ENCODE measurements around the gene MRPS34. TPM values are rescaled to one million over a fixed set of nuclear protein-coding genes. Genes with fewer than 3 reads are reported as not detected.

Gene MRPS34
- total and polyA plus RNA-seq, 10 of the 15 experiments (the other 5 are each of a cell fraction or from before 2014, with no cell fraction given) = 3.6 to 285 (median 147) TPM

- TF ChIP-seq ZNF592 (IDR thresholded peaks at IDR 0.05) (no peak), BCLAF1 (IDR thresholded peaks at IDR 0.05) (no peak), ZNF207 (IDR thresholded peaks at IDR 0.05; ENCODE audit: borderline replicate concordance) (no peak), NFYB (IDR thresholded peaks at IDR 0.05; ENCODE audit: insufficient read depth, low read depth, low read length) (no peak), TBL1XR1 (IDR thresholded peaks at IDR 0.05; ENCODE audit: low read depth, low read length) (no peak)
Measured at GRCh38 chr16:1808691-1809090, 35.8 kb upstream of the MRPS34 start (continued).

- H3K4me3 ChIP-seq = no peak overlapping the region
- no peaks in the 10 kb centered on the region; the same call in 2 of the 3 replicates for H3K9me3 ChIP-seq (replicated peaks; ENCODE audit: control insufficient read depth, insufficient read depth, low read length)
- H3K27ac ChIP-seq (ENCODE audit: control insufficient read depth, insufficient read depth) = no peak overlapping the region
- BruUV-seq (replicated peaks) = no TSS peak
- no peaks in the 10 kb centered on the region for H3K79me2 ChIP-seq (ENCODE audit: control insufficient read depth, insufficient read depth, low read length)
- no peak overlapping the region for H3K4me2 ChIP-seq (ENCODE audit: control insufficient read depth, insufficient read depth)
- H3K4me1 ChIP-seq (ENCODE audit: control insufficient read depth, insufficient read depth, low read length) = no peaks in the 10 kb centered on the region
- ChIA-PET POLR2A (no interaction called here), RAD21 (ENCODE audit: unreplicated experiment) (no interaction called here), SMC1A (ENCODE audit: uncharacterized antibody, unreplicated experiment) (no interaction called here), CTCF (no interaction called here)
- 87% methylated on average over 10 of the region's 10 CpGs for WGBS (ENCODE audit: insufficient coverage, insufficient replicate concordance, low lambda C conversion rate, missing lambda C conversion rate)
- ATAC-seq (no peak), FAIRE-seq (no peak), DNase-seq (ENCODE audit: low read depth, low spot score) (no peak)
- H3K36me3 ChIP-seq (ENCODE audit: control insufficient read depth in 2 of 2, insufficient read depth in 2 of 2, low read length in 1 of 2) = peaks cover 0 to 1% of the 10 kb centered on the region in 2 experiments; a peak in 3 of 4 replicates
- intact Hi-C loops (cut with micrococcal nuclease; ENCODE audit: unreplicated experiment) = no loop called here
- H4K20me1 ChIP-seq (ENCODE audit: control insufficient read depth, insufficient read depth) = no peaks in the 10 kb centered on the region
- no peak overlapping the region for H2AFZ ChIP-seq (ENCODE audit: control insufficient read depth, low read depth, low read length)
- H3K9ac ChIP-seq (ENCODE audit: control insufficient read depth, insufficient read depth, low read length) = no peak overlapping the region
- in situ Hi-C loops (cut with MboI) = no loop called here
- no peaks in the 10 kb centered on the region for H3K27me3 ChIP-seq (replicated peaks in 1 of 2; ENCODE audit: control insufficient read depth in 2 of 2, insufficient read depth in 2 of 2, low read length in 1 of 2)
- no peak for TF ChIP-seq JUNB (IDR thresholded peaks at IDR 0.05)
- TF ChIP-seq NKRF (conservative IDR thresholded peaks at IDR 0.05) = no peak
- no peak for TF ChIP-seq ESRRA (IDR thresholded peaks at IDR 0.05; ENCODE audit: low read length)
- no peak for TF ChIP-seq IRF5 (IDR thresholded peaks at IDR 0.05; ENCODE audit: borderline replicate concordance)
- no peak for TF ChIP-seq USF2 (IDR thresholded peaks at IDR 0.05; ENCODE audit: borderline replicate concordance, low read depth, low read length)
- TF ChIP-seq RB1 (IDR thresholded peaks at IDR 0.05; ENCODE audit: borderline replicate concordance) = no peak
- no peak for TF ChIP-seq BACH1 (IDR thresholded peaks at IDR 0.05; ENCODE audit: borderline replicate concordance)
Measured at GRCh38 chr16:1807626-1808025, 34.7 kb upstream of the MRPS34 start.

Measured in GM12878 (cell line).